ENCODE measurements around the gene TRPM6.
"Not testable (repeated sequence)": the region's sequence is repeated elsewhere in the genome, so short reads cannot be mapped to it uniquely, and the experiment has no call there.

Gene TRPM6

GRCh38 chr9:74901001-74901400 is 13.3 kb upstream of the TRPM6 start:
- H3K27ac ChIP-seq, result no peak overlapping the region
- TF ChIP-seq CTCF (conservative IDR thresholded peaks at IDR 0.05) (no peak), ZFX (IDR thresholded peaks at IDR 0.05) (no peak)

- not testable (repeated sequence) for H3K27ac ChIP-seq
Measured at GRCh38 chr9:74888449-74888848, 728 bp upstream of the TRPM6 start.

- TF ChIP-seq CTCF (conservative IDR thresholded peaks at IDR 0.05), result no peak
- TF ChIP-seq ZFX (IDR thresholded peaks at IDR 0.05), result no peak
- H3K27ac ChIP-seq, result no peak overlapping the region
Measured at GRCh38 chr9:74887981-74888370, 255 bp upstream of the TRPM6 start.

- no peak overlapping the region for H3K27ac ChIP-seq
- no peak for TF ChIP-seq ZFX (IDR thresholded peaks at IDR 0.05)
Measured at GRCh38 chr9:74876382-74876949, 11.3 kb downstream of the TRPM6 start.

- TF ChIP-seq CTCF (conservative IDR thresholded peaks at IDR 0.05) (no peak), ZFX (IDR thresholded peaks at IDR 0.05) (no peak)
- H3K27ac ChIP-seq, result no peak overlapping the region
Measured at GRCh38 chr9:74875656-74876055, 12.1 kb downstream of the TRPM6 start.

- H3K27ac ChIP-seq, result no peak overlapping the region
- TF ChIP-seq CTCF (conservative IDR thresholded peaks at IDR 0.05) (no peak), ZFX (IDR thresholded peaks at IDR 0.05) (no peak)
Measured at GRCh38 chr9:74874220-74874619, 13.5 kb downstream of the TRPM6 start.

- no peak overlapping the region for H3K27ac ChIP-seq
- no peak for TF ChIP-seq ZFX (IDR thresholded peaks at IDR 0.05)
- TF ChIP-seq CTCF (conservative IDR thresholded peaks at IDR 0.05), result no peak
Measured at GRCh38 chr9:74872619-74873233, 15.0 kb downstream of the TRPM6 start.

GRCh38 chr9:74867483-74867882 is 20.2 kb downstream of the TRPM6 start:
- TF ChIP-seq ZFX (IDR thresholded peaks at IDR 0.05) (no peak), CTCF (conservative IDR thresholded peaks at IDR 0.05) (no peak)
- H3K27ac ChIP-seq, result no peak overlapping the region
